H1 (cell line): ENCODE results near the gene GREM2. TPM values are rescaled to one million over a fixed set of nuclear protein-coding genes. Genes with fewer than 3 reads are reported as not detected.

Experiments
- CTCF ChIA-PET: fragments of 300-600 bp; sonication (Branson Sonifier 250); formaldehyde crosslinking; loops from one replicate; lab custom pipeline; 2021; ENCODE audit not compliant: partially characterized antibody; lab: Charles Lee
- POLR2A ChIA-PET: fragments of 300-600 bp; sonication (Branson Sonifier 250); formaldehyde crosslinking; loops from one replicate; lab custom pipeline; 2021; ENCODE audit warnings: inconsistent platforms; ENCODE audit not compliant: partially characterized antibody; lab: Charles Lee
- DNase-seq, 2 experiments: peaks; one replicate each; pipeline versions ENCODE4 v3.0.0 to v3.0.0-alpha.2; 2010 to 2022; ENCODE audit warnings: low spot score in 2 of 2, low read depth in 1 of 2, mixed read lengths in 1 of 2
- FAIRE-seq: peaks from 2 replicates; lab custom pipeline; 2011; peaks lifted over from hg19 to GRCh38; lab: Jason Lieb, UNC
- H2AFZ ChIP-seq: 2 replicates; pipeline ENCODE4 v1.8.1; 2012; ENCODE audit warnings: low read length, inconsistent platforms
- H2AK5ac ChIP-seq: 2 replicates; pipeline ENCODE4 v1.6.1; 2013; ENCODE audit warnings: low read depth, low read length
- H2BK120ac ChIP-seq: replicated peaks from 2 replicates; pipeline ENCODE3; 2013; ENCODE audit warnings: low read depth, low read length, inconsistent platforms
- H2BK12ac ChIP-seq: 2 replicates; pipeline ENCODE4 v1.6.1; 2013; ENCODE audit warnings: low read depth, low read length
- H2BK15ac ChIP-seq: 2 replicates; pipeline ENCODE4 v1.6.1; 2013; ENCODE audit warnings: low read length
- H2BK20ac ChIP-seq: 2 replicates; pipeline ENCODE4 v1.6.1; 2013; ENCODE audit warnings: low read length
- H2BK5ac ChIP-seq: 2 replicates; pipeline ENCODE4 v1.6.1; 2013; ENCODE audit warnings: low read depth, low read length
- H3K14ac ChIP-seq: 2 replicates; pipeline ENCODE4 v1.6.1; 2013; ENCODE audit warnings: inconsistent platforms; ENCODE audit not compliant: insufficient read length
- H3K18ac ChIP-seq: 2 replicates; pipeline ENCODE4 v1.6.1; 2013; ENCODE audit warnings: low read length; ENCODE audit errors: extremely low read depth
- H3K23ac ChIP-seq: 2 replicates; pipeline ENCODE4 v1.6.1; 2013; ENCODE audit warnings: inconsistent platforms; ENCODE audit not compliant: insufficient read length
- H3K23me2 ChIP-seq: 2 replicates; pipeline ENCODE4 v1.6.1; 2013; ENCODE audit warnings: low read depth, low read length
- H3K27ac ChIP-seq: 2 replicates; pipeline ENCODE4 v1.6.1; 2011; ENCODE audit warnings: low read depth, low read length, inconsistent platforms
- H3K27me3 ChIP-seq, 4 experiments: replicated peaks in 1 of 4; 1 replicate in 1 of 4; 2 replicates in 3 of 4; pipeline versions ENCODE4 v1.6.1 to v1.8.1; 2011 to 2013; ENCODE audit warnings: low read length in 3 of 4, mild to moderate bottlenecking in 3 of 4, inconsistent platforms in 2 of 4, mixed read lengths in 2 of 4, moderate library complexity in 1 of 4; ENCODE audit not compliant: control insufficient read depth in 3 of 4, insufficient read depth in 3 of 4; ENCODE audit errors: extremely low read depth in 1 of 4
- H3K36me3 ChIP-seq, 4 experiments: 2 replicates each; pipeline versions ENCODE4 v1.6.1 to v1.8.1; 2011 to 2013; ENCODE audit warnings: mild to moderate bottlenecking in 4 of 4, low read length in 3 of 4, moderate library complexity in 2 of 4, control low read depth in 1 of 4, inconsistent platforms in 1 of 4; ENCODE audit not compliant: insufficient read depth in 4 of 4, control insufficient read depth in 2 of 4
- H3K4ac ChIP-seq: replicated peaks from 2 replicates; pipeline ENCODE3; 2013; ENCODE audit warnings: low read length, low read depth, mixed read lengths, inconsistent platforms; ENCODE audit not compliant: insufficient read length
- H3K4me1 ChIP-seq, 4 experiments: replicated peaks in 1 of 4; 1 replicate in 1 of 4; 2 replicates in 3 of 4; pipeline versions ENCODE4 v1.6.1 to v1.8.1; 2011 to 2013; ENCODE audit warnings: low read length in 3 of 4, inconsistent platforms in 2 of 4, mixed read lengths in 1 of 4; ENCODE audit not compliant: insufficient read depth in 4 of 4, control insufficient read depth in 3 of 4
- H3K4me2 ChIP-seq, 2 experiments: 2 replicates each; pipeline versions ENCODE4 v1.6.1 to v1.8.1; 2011 to 2013; ENCODE audit warnings: low read depth in 2 of 2, low read length in 2 of 2, control low read depth in 1 of 2, inconsistent platforms in 1 of 2, mild to moderate bottlenecking in 1 of 2; ENCODE audit not compliant: insufficient read depth in 1 of 2
- H3K4me3 ChIP-seq, 4 experiments: fragments of 200-600, 300-600 bp in 1 of 4; sonication (generic), shearing (Covaris generic), sonication (Bioruptor Twin) in 1 of 4; 2 replicates each; pipeline versions ENCODE4 v1.5.1 to v1.8.1; 2011 to 2016; ENCODE audit warnings: low read length in 4 of 4, low read depth in 3 of 4, control low read depth in 2 of 4, inconsistent platforms in 2 of 4, mild to moderate bottlenecking in 2 of 4, mixed read lengths in 1 of 4, moderate library complexity in 1 of 4; ENCODE audit not compliant: insufficient read depth in 2 of 4; ENCODE audit errors: extremely low read depth in 1 of 4
- H3K56ac ChIP-seq: replicated peaks from 2 replicates; pipeline ENCODE3; 2013; ENCODE audit warnings: low read depth, mild to moderate bottlenecking, mixed read lengths, low read length, inconsistent platforms; ENCODE audit not compliant: insufficient read length
- H3K79me1 ChIP-seq: 2 replicates; pipeline ENCODE4 v1.6.1; 2013; ENCODE audit warnings: low read depth, low read length, control low read depth
- H3K79me2 ChIP-seq, 2 experiments: 2 replicates each; pipeline versions ENCODE4 v1.6.1 to v1.8.1; 2012 to 2013; ENCODE audit warnings: low read length in 2 of 2, mild to moderate bottlenecking in 2 of 2, inconsistent platforms in 1 of 2; ENCODE audit not compliant: insufficient read depth in 2 of 2, control insufficient read depth in 1 of 2
- H3K9ac ChIP-seq, 4 experiments: replicated peaks in 1 of 4; 1 replicate in 1 of 4; 2 replicates in 3 of 4; pipeline versions ENCODE4 v1.6.1 to v1.8.1; 2011 to 2013; ENCODE audit warnings: low read depth in 3 of 4, low read length in 3 of 4, control low read depth in 2 of 4, mild to moderate bottlenecking in 2 of 4, moderate library complexity in 2 of 4, inconsistent platforms in 1 of 4; ENCODE audit errors: extremely low read depth in 1 of 4
- H3K9me3 ChIP-seq, 2 experiments: 2 replicates each; pipeline versions ENCODE4 v1.6.1 to v1.8.1; 2012 to 2013; ENCODE audit warnings: mild to moderate bottlenecking in 2 of 2, moderate library complexity in 2 of 2, control low read depth in 1 of 2, inconsistent platforms in 1 of 2, low read depth in 1 of 2, low read length in 1 of 2, mixed read lengths in 1 of 2; ENCODE audit not compliant: insufficient read depth in 2 of 2
- H4K20me1 ChIP-seq, 2 experiments: replicated peaks in 1 of 2; 2 replicates each; pipeline versions ENCODE3 to v1.8.1; 2011 to 2013; ENCODE audit warnings: inconsistent platforms in 2 of 2, low read length in 2 of 2, mild to moderate bottlenecking in 1 of 2; ENCODE audit not compliant: insufficient read depth in 2 of 2, control insufficient read depth in 1 of 2
- H4K5ac ChIP-seq: 2 replicates; pipeline ENCODE4 v1.6.1; 2013; ENCODE audit warnings: low read length, low read depth, mixed read lengths, inconsistent platforms; ENCODE audit not compliant: insufficient read length
- H4K8ac ChIP-seq: 2 replicates; pipeline ENCODE4 v1.8.0; 2013; ENCODE audit warnings: mild to moderate bottlenecking, moderate library complexity, low read length, inconsistent platforms; ENCODE audit not compliant: insufficient read depth; ENCODE audit errors: extremely low read depth
- H4K91ac ChIP-seq: replicated peaks from 2 replicates; pipeline ENCODE3; 2013; ENCODE audit warnings: low read length, mixed read lengths, inconsistent platforms; ENCODE audit not compliant: insufficient read length
- ASH2L ChIP-seq: fragments of 200-600, 300-600 bp; sonication (generic); IDR thresholded peaks from one replicate; pipeline ENCODE4 v1.7.1; 2017; ENCODE audit warnings: low read length
- ATF2 ChIP-seq: IDR thresholded peaks from 2 replicates; pipeline ENCODE4 v1.6.1; 2012; ENCODE audit warnings: low read length, inconsistent platforms
- ATF3 ChIP-seq: IDR thresholded peaks from 2 replicates; pipeline ENCODE4 v1.6.1; 2011; ENCODE audit warnings: low read depth, mild to moderate bottlenecking, low read length; ENCODE audit not compliant: insufficient read depth
- CBX5 ChIP-seq: fragments of 300-800, 300-1000 bp; sonication (generic); IDR thresholded peaks from 2 replicates; pipeline ENCODE4 v1.7.1; 2016; ENCODE audit warnings: antibody characterized with exemption, low read length, low read depth
- EGR1 ChIP-seq: IDR thresholded peaks from 2 replicates; pipeline ENCODE4 v1.6.1; 2011; ENCODE audit warnings: low read depth, low read length, borderline replicate concordance
- MAFK ChIP-seq: IDR thresholded peaks from 2 replicates; pipeline ENCODE4 v1.6.1; 2012; ENCODE audit warnings: low read depth, mild to moderate bottlenecking, improper control_type of control experiment, low read length
- NRF1 ChIP-seq: IDR thresholded peaks from 2 replicates; pipeline ENCODE4 v1.6.1; 2011; ENCODE audit warnings: mild to moderate bottlenecking, low read depth, low read length, improper control_type of control experiment
- POLR2A ChIP-seq, 2 experiments: IDR thresholded peaks; 1 replicate in 1 of 2; 2 replicates in 1 of 2; pipeline ENCODE4 v1.6.1; 2011; ENCODE audit warnings: low read depth in 2 of 2, low read length in 2 of 2, mild to moderate bottlenecking in 2 of 2; ENCODE audit errors: control extremely low read depth in 1 of 2
- SP2 ChIP-seq: IDR thresholded peaks from 2 replicates; pipeline ENCODE4 v1.6.1; 2012; ENCODE audit warnings: mild to moderate bottlenecking, low read length, inconsistent platforms
- TCF12 ChIP-seq: IDR thresholded peaks from 2 replicates; pipeline ENCODE4 v1.6.1; 2011; ENCODE audit warnings: low read depth, mild to moderate bottlenecking, low read length
- TEAD4 ChIP-seq: IDR thresholded peaks from 2 replicates; pipeline ENCODE4 v1.6.1; 2012; ENCODE audit warnings: low read depth, low read length, inconsistent platforms, mixed read lengths
- WGBS, 2 experiments: shearing (Covaris generic) in 1 of 2; methylation state at CpG; one replicate each; pipeline versions ENCODE4 v1.1.6 to v1.1.7; 2013 to 2015; ENCODE audit warnings: low lambda C conversion rate in 2 of 2, mixed read lengths in 2 of 2, inconsistent platforms in 1 of 2, low coverage in 1 of 2, missing lambda C conversion rate in 1 of 2; ENCODE audit not compliant: insufficient replicate concordance in 2 of 2, insufficient coverage in 1 of 2, insufficient read length in 1 of 2; ENCODE audit errors: extremely low coverage in 1 of 2, missing lambda C conversion rate in 1 of 2; 5-methylcytosine and 5-hydroxymethylcytosine counted together
- polyA plus RNA-seq, 7 experiments: library from polyadenylated mRNA; depleted of rRNA in 3 of 7; stranded (reverse) in 5 of 7; unstranded in 2 of 7; fragments of >200 nt in 5 of 7; fragments of 200-250 nt in 2 of 7; gene quantifications; 1 replicate in 5 of 7; 2 replicates in 1 of 7; 4 replicates in 1 of 7; pipeline versions ENCODE4 v1.2.1 to v1.2.3, GENCODE V29; 2011 to 2013; ENCODE audit warnings: missing spikeins in 2 of 7, mixed read lengths in 2 of 7
- total RNA-seq: library from RNA; stranded (reverse); fragmentation: NEBNext Ultra II Directional; extraction: Animal tissue kit (Norgen Biotek cat#: 25700); gene quantifications from 2 replicates; pipeline ENCODE4 v1.2.1, GENCODE V29; 2021

The GREM2 gene
- total and polyA plus RNA-seq, 2 of the 8 experiments (the other 6 are each of a cell fraction or from before 2014, with no cell fraction given), result 0.05 TPM; not detected in 1

- 15% methylated on average over 51 of the region's 52 CpGs; no CpG with 5 or more reads in 1 of the 2 experiments for WGBS, 2 experiments
- no peak overlapping the region for H3K23ac ChIP-seq
- H3K23me2 ChIP-seq, result peaks cover 2% of the 10 kb centered on the region; the same call in 1 of the 2 replicates
- H3K4me1 ChIP-seq, result peaks cover 0 to 4% (median under 1%) of the 10 kb centered on the region in 4 experiments; a peak in 2 of 7 replicates
- H3K36me3 ChIP-seq, result no peaks in the 10 kb centered on the region
- peaks cover 0 to 14% (median 10%) of the 10 kb centered on the region in 4 experiments; a peak in 4 of 7 replicates for H3K27me3 ChIP-seq
- DNase-seq (peak; percentile 78 to 81), FAIRE-seq (no peak)
- no peak overlapping the region for H2BK120ac ChIP-seq
- no peak overlapping the region for H3K4ac ChIP-seq
- H3K18ac ChIP-seq, result peak overlapping the region; percentile 81
- peak overlapping the region; percentile 40 for H2BK12ac ChIP-seq
- ChIA-PET CTCF (interaction anchor here (0.6 to 4.3 kb wide), 34 partner anchors 8 to 466 kb away, joined by 3 to 20 read pairs (median 4); no protein-coding TSS in a partner anchor), POLR2A (interaction anchor here (0.8 to 0.9 kb wide), 2 partner anchors 9 to 101 kb away, joined by 3 to 4 read pairs; no protein-coding TSS in a partner anchor)
- H3K56ac ChIP-seq, result no peak overlapping the region
- H3K4me2 ChIP-seq, result peak overlapping the region; percentile 46 to 79
- H3K4me3 ChIP-seq, result peak overlapping the region; percentile 26 to 53 (median 36); a peak in 6 of 8 replicates
- no peak overlapping the region for H2AK5ac ChIP-seq
- no peak overlapping the region for H2BK15ac ChIP-seq
- no peak overlapping the region for H4K5ac ChIP-seq
- no peaks in the 10 kb centered on the region for H3K9me3 ChIP-seq
- no peak overlapping the region for H4K91ac ChIP-seq
- H4K8ac ChIP-seq, result peak overlapping the region; percentile 95
- no peak overlapping the region; a peak in 1 of 7 replicates for H3K9ac ChIP-seq
- no peaks in the 10 kb centered on the region for H3K79me2 ChIP-seq
- peak overlapping the region; percentile 72; the same call in 1 of the 2 replicates for H2BK20ac ChIP-seq
- peak overlapping the region; percentile 89; the same call in 1 of the 2 replicates for H2AFZ ChIP-seq
- H2BK5ac ChIP-seq, result peak overlapping the region; percentile 49; the same call in 1 of the 2 replicates
- H4K20me1 ChIP-seq, result no peaks in the 10 kb centered on the region
- no peaks in the 10 kb centered on the region for H3K79me1 ChIP-seq
- H3K27ac ChIP-seq, result no peak overlapping the region
- no peak overlapping the region for H3K14ac ChIP-seq
- TF ChIP-seq TEAD4 (no peak), POLR2A (IDR thresholded peaks at IDR 0.05; ENCODE audit: control extremely low read depth in 1 of 2, low read depth in 2 of 2, low read length in 2 of 2) (no peak), ATF3 (no peak), MAFK (no peak), NRF1 (no peak), ATF2 (no peak), CBX5 (no peak), SP2 (no peak), ASH2L (no peak), TCF12 (no peak), EGR1 (no peak)
These were observed 119.0 kb downstream of the GREM2 start for GRCh38 chr1:240492832-240493440.
